Activated CD4-positive, alpha-beta T cell treated with anti-CD3 and anti-CD28 coated beads for 1 hour (primary cell): ENCODE measurements around the gene IZUMO1R.
"Not testable (repeated sequence)": the region's sequence is repeated elsewhere in the genome, so short reads cannot be mapped to it uniquely, and the experiment has no call there.

Experiments used
- DNase-seq: peaks from one replicate; pipeline ENCODE4 v3.0.0-alpha.2; 2020

IZUMO1R gene

DNA sequence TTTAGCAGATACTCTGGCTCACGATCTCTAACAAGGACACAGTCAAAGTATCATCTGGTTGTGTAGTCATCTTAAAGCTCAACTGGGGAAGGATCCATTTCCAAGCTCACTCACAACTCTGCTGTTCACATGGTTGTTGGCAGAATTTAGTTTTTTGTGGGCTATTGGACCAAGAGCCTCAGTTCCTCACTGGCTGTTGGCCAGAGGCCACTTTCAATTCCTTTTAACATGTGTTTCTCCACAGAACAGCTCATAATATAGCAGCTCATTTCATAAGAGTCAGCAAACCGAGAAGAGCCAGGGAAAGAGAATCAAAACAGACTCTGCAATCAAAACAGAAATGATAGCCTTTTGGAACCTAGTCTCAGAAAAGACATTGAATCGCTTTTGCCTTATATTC is 22.6 kb downstream of the IZUMO1R start:
- DNase-seq, result no peak

DNA sequence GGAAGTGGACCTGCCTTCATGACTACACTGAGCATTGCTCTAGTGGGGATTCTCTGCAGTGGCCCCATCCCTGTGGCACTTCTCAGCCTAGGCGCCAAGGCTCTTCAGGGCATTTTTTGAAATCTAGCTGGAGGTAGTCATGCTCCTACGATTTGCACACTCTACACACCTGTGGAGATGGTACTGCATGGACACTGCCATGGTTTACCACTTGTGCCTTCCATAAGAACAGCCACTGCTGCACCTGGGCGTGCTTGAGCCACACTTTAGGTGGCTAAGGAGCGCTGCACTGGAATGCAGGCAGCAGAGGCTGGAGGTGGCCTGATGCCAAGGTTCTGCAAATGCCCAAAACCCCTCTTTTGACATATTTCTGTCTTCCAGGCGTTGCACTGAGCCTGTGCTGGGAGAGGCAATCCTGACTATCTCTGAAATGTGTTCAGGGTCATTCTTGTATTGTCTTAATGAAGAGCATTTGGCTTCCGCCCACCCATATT is 24.3 kb downstream of the IZUMO1R start:
- DNase-seq, result no peak

DNA sequence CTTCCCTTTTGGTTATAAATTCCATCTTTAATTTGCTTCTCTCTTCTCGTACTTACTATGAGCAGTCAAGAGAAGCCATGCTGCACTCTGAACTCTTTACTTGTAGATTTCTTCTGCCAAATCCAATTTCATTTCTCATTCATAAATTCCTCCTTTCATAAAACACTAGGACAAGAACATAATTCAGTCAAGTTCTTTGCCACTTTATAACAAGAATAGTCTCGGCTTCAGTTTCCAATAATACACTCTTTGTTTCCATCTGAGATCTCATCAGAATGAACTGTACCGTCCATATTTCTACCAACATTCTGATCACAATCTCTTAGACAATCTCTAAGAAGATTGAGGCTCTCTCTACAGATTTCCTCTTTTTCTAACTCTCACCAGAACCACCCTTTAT is 25.1 kb downstream of the IZUMO1R start:
- DNase-seq, result no peak

DNA sequence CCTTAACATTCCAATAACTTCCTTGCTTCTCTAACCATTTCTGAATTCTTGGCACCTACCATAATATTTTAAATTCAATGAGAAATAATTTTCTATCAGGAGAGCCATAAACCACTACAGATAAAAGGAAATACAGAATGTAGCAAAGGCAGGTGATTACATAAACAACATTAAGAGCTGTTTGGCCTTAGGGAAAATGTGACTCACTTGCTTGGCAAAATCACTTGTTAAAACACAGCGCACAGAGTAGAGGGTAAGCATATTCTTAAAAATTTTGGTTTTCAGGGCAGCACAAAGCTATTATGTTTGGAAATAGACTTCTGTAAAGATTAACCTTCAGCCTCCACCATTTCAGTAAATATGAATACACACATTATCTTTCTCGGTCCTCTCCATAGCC is 26.4 kb downstream of the IZUMO1R start:
- no peak for DNase-seq

- no peak for DNase-seq
Measured at GRCh38 chr11:94332814-94333213, 28.4 kb downstream of the IZUMO1R start.

DNA sequence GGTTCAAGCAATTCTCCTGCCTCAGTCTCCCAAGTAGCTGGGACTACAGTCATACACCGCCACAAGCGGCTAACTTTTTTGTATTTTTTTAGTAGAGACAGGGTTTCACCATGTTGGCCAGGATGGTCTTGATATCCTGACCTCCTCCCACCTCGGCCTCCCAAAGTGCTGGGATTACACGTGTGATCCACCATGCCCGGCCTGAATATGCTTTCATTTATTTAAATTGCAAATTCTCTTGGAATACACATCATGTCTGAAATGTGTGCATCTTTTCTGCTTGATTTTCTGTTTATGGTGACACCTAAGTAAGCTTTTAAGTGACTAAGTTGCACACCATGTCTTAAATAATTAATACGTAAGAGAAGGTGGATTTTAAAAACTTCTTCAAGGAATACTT is 31.7 kb downstream of the IZUMO1R start:
- no peak for DNase-seq

DNA sequence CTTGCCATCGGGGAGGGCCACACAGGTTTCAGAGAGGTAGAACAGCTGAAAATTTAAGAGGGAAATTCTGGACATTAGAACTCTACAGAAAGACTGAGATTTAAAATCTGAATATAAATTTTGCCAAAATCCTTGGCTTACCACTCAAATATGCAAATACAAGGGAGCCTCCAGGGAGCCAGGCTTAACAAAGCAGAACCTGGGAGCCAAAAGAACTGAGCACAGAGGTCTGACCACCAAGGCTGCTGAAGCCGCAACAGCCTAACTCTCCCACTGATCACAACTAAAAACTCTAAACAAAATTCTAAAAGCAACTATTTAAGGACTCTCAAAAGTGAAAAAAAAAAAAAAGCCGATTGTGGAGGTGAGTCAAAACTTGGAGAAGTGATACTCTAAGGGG is 34.3 kb downstream of the IZUMO1R start:
- DNase-seq, result no peak

- no peak for DNase-seq
Measured at GRCh38 chr11:94342250-94342649, 37.9 kb downstream of the IZUMO1R start.

- DNase-seq, result no peak
Measured at GRCh38 chr11:94343495-94343894, 39.1 kb downstream of the IZUMO1R start.

DNA sequence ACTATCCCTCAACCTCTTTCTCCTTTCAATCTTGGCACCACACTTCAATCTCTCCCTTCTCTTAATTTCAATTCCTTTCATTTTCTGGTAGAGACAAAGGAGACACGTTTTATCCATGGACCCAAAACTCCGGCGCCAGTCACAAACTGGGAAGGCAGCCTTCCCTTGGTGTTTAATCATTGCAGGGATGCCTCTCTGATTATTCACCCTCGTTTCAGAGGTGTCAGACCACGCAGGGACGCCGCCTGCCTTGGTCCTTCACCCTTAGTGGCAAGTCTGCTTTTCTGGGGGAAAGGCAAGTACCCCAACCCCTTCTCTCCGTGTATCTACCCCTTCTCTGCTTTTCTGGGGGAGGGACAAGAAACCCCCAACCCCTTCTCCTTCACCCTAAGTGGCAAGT is 41.9 kb downstream of the IZUMO1R start:
- not testable (repeated sequence) for DNase-seq

DNA sequence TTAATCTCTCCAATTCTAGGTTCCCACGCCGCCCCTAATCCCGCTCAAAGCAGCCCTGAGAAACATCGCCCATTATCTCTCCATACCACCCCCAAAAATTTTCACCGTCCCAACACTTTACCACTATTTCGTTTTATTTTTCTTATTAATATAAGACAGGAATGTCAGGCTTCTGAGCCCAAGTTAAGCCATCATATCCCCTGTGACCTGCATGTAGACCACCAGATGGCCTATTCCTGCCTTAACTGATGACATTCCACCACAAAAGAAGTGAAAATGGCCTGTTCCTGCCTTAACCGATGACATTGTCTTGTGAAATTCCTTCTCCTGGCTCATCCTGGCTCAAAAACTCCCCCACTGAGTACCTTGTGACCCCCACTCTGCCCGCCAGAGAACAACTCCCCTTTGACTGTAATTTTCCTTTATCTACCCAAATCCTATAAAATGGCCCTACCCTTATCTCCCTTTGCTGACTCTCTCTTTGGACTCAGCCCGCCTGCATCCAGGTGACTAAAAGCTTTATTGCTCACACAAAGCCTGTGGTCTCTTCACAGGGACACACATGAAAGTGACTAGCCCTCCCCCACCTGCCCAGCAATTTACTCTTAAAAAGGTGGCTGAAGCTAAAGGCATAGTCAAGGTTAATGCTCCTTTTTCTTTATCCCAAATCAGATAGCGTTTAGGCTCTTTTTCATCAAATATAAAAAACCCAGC is 46.6 kb downstream of the IZUMO1R start:
- DNase-seq, result not testable (repeated sequence)
